ENCODE data around the gene CSRNP2. TPM values are rescaled to one million over a fixed set of nuclear protein-coding genes. Genes with fewer than 3 reads are reported as not detected.

The CSRNP2 gene
- total and polyA plus RNA-seq, 2 of the 4 experiments (the other 2 are of a cell fraction), result 14.0 to 21.7 TPM

GRCh38 chr12:51025338-51025835 is 58.0 kb downstream of the CSRNP2 start:
- H3K4ac ChIP-seq (ENCODE audit: low read depth, low read length), result peak overlapping the region; percentile 42
- H2AK5ac ChIP-seq (ENCODE audit: low read depth, low read length), result peak overlapping the region; percentile 22
- H3K4me2 ChIP-seq (ENCODE audit: low read depth, low read length), result peak overlapping the region; percentile 100
- BruUV-seq (replicated peaks), result no TSS peak
- H4K8ac ChIP-seq (ENCODE audit: low read depth in 2 of 2, low read length in 2 of 2), result peak overlapping the region; percentile 78 to 79
- H4K91ac ChIP-seq (ENCODE audit: insufficient read depth, low read depth, low read length), result peak overlapping the region; percentile 35
- peaks cover 6% of the 10 kb centered on the region for H3K4me1 ChIP-seq (ENCODE audit: control insufficient read depth, insufficient read depth, low read length)
- ATAC-seq (ENCODE audit: low read depth), result no peak
- no peaks in the 10 kb centered on the region for H3K27me3 ChIP-seq (ENCODE audit: control insufficient read depth, insufficient read depth, low read length)
- H2AFZ ChIP-seq (replicated peaks; ENCODE audit: low read length, poor library complexity), result peak overlapping the region; percentile 99
- dilution Hi-C loops (cut with HindIII; ENCODE audit: low sequenced_read_pairs, unreplicated experiment) (no loop called here), intact Hi-C loops (cut with micrococcal nuclease) (loop anchor here (10.0 kb wide), 1 partner anchor 261 kb away; the partner anchor contains the start of gene ATF1), in situ Hi-C loops (cut with MboI; ENCODE audit: low sequenced_read_pairs) (no loop called here)
- H3K79me1 ChIP-seq (ENCODE audit: low read depth in 1 of 2, low read length in 2 of 2), result peaks cover 18 to 46% of the 10 kb centered on the region in 2 experiments
- H3K56ac ChIP-seq (ENCODE audit: extremely low read depth, insufficient read depth, low read length), result peak overlapping the region; percentile 42
- H3K27ac ChIP-seq (ENCODE audit: insufficient read depth, low read length), result peak overlapping the region; percentile 95
- H3K9me3 ChIP-seq (ENCODE audit: control insufficient read depth, insufficient read depth, low read length), result no peaks in the 10 kb centered on the region
- CTCF ChIA-PET, result interaction anchor here (1.5 kb wide), 1 partner anchor 16 kb away, joined by 3 read pairs; no protein-coding TSS in a partner anchor
- 0 out of 2 replicates have a peak, but pooled peaks cover 2% of the 10 kb centered on the region for H3K9me1 ChIP-seq (ENCODE audit: insufficient read depth, low read length)
- peak overlapping the region; percentile 85 for H3K23ac ChIP-seq (ENCODE audit: low read depth, low read length)
- peak overlapping the region; percentile 54 for H2BK120ac ChIP-seq (ENCODE audit: low read depth, low read length)
- POLR2A ChIA-PET (ENCODE audit: unreplicated experiment), result no interaction called here
- WGBS, 2 experiments (ENCODE audit: extremely low coverage in 2 of 2, insufficient read length in 1 of 2), result 0% methylated on average over 2 of the region's 9 CpGs; no CpG with 5 or more reads in 1 of the 2 experiments
- peak overlapping the region; percentile 86 for H2BK5ac ChIP-seq (ENCODE audit: low read depth, low read length, poor library complexity, severe bottlenecking)
- peak; percentile 32 for DNase-seq
- H4K20me1 ChIP-seq (ENCODE audit: insufficient read depth, low read length), result peaks cover 11% of the 10 kb centered on the region; the same call in 1 of the 2 replicates
- peak overlapping the region; percentile 75 for H3K14ac ChIP-seq (replicated peaks; ENCODE audit: low read depth, low read length)
- H2BK15ac ChIP-seq (ENCODE audit: low read depth, low read length), result peak overlapping the region; percentile 29; the same call in 1 of the 3 replicates
- peak overlapping the region; percentile 92 for H3K18ac ChIP-seq (ENCODE audit: low read depth, low read length)
- peak overlapping the region; percentile 95 for H4K5ac ChIP-seq (ENCODE audit: low read depth, low read length)
- peak overlapping the region; percentile 85 for H2AK9ac ChIP-seq (replicated peaks; ENCODE audit: low read depth, low read length, poor library complexity)
- peak overlapping the region; percentile 76 for H3K4me3 ChIP-seq (ENCODE audit: insufficient read depth, low read depth, low read length)
- H2BK20ac ChIP-seq (ENCODE audit: low read depth, low read length), result peak overlapping the region; percentile 45
- no peak for TF ChIP-seq RCOR1 (IDR thresholded peaks at IDR 0.05; ENCODE audit: insufficient replicate concordance, low read length)
- TF ChIP-seq NFE2L2 (IDR thresholded peaks at IDR 0.05; ENCODE audit: low read depth, low read length), result no peak
- no peak for TF ChIP-seq RAD21 (IDR thresholded peaks at IDR 0.05; ENCODE audit: low read length)
- no peak for TF ChIP-seq MXI1 (IDR thresholded peaks at IDR 0.05; ENCODE audit: borderline replicate concordance, low read depth, low read length)
- TF ChIP-seq BHLHE40 (IDR thresholded peaks at IDR 0.05; ENCODE audit: low read depth, low read length), result no peak
- TF ChIP-seq USF2 (IDR thresholded peaks at IDR 0.05; ENCODE audit: low read depth, low read length), result no peak
- TF ChIP-seq RFX5 (IDR thresholded peaks at IDR 0.05; ENCODE audit: low read depth, low read length), result no peak
- TF ChIP-seq ELK1 (IDR thresholded peaks at IDR 0.05; ENCODE audit: borderline replicate concordance, low read depth, low read length), result no peak
- no peak for TF ChIP-seq POLR2A (IDR thresholded peaks at IDR 0.05; ENCODE audit: low read depth, low read length)
- TF ChIP-seq FOS (IDR thresholded peaks at IDR 0.05; ENCODE audit: low read depth, low read length), result no peak
- no peak for TF ChIP-seq MAZ (IDR thresholded peaks at IDR 0.05; ENCODE audit: borderline replicate concordance, low read depth, low read length)
- no peak for TF ChIP-seq CTCF (conservative IDR thresholded peaks at IDR 0.05; ENCODE audit: low read depth, low read length)
- no peak for TF ChIP-seq CHD1 (IDR thresholded peaks at IDR 0.05; ENCODE audit: low read depth, low read length)
- no peak for TF ChIP-seq CEBPB (IDR thresholded peaks at IDR 0.05; ENCODE audit: low read depth, low read length)
- no peak for TF ChIP-seq MAFK (IDR thresholded peaks at IDR 0.05; ENCODE audit: low read depth, low read length)
- no peak for TF ChIP-seq SMC3 (IDR thresholded peaks at IDR 0.05; ENCODE audit: low read depth, low read length)
- H3K36me3 ChIP-seq (ENCODE audit: control insufficient read depth, insufficient read depth, low read length), result no peaks in the 10 kb centered on the region
- peak overlapping the region; percentile 86 for H3K9ac ChIP-seq (ENCODE audit: low read depth, low read length)
